GM18951 (cell line): ENCODE results near the gene USP32.

ENCODE experiments used
- POLR2A ChIP-seq: IDR thresholded peaks from 4 replicates; pipeline ENCODE4 v1.6.1; 2011; ENCODE audit warnings: mild to moderate bottlenecking; ENCODE audit not compliant: insufficient read length, insufficient read depth; ENCODE audit errors: extremely low read depth
- in situ Hi-C: fragments of 300-500 bp; cut with MboI; formaldehyde crosslinking; loops from one replicate; pipeline ENCODE4 v1.12.0; 2022; ENCODE audit warnings: low sequenced_read_pairs, mixed read lengths, inconsistent platforms; ENCODE audit not compliant: unreplicated experiment

USP32 gene

GRCh38 chr17:60174035-60174434 is 217.9 kb downstream of the USP32 start:
- in situ Hi-C loops = no loop called here

GRCh38 chr17:60173304-60173819 is 218.6 kb downstream of the USP32 start:
- in situ Hi-C loops = no loop called here
- TF ChIP-seq POLR2A = no peak

More at GRCh38 chr17:60174035-60174434, 217.9 kb downstream of the USP32 start:
- no peak for TF ChIP-seq POLR2A

- in situ Hi-C loops = no loop called here
Measured at GRCh38 chr17:60171753-60172079, 220.2 kb downstream of the USP32 start.

GRCh38 chr17:60170835-60171752 is 220.8 kb downstream of the USP32 start:
- in situ Hi-C loops = no loop called here
- no peak for TF ChIP-seq POLR2A

More at GRCh38 chr17:60171753-60172079, 220.2 kb downstream of the USP32 start:
- no peak for TF ChIP-seq POLR2A

- in situ Hi-C loops = no loop called here
- TF ChIP-seq POLR2A = no peak
Measured at GRCh38 chr17:60169921-60170817, 221.8 kb downstream of the USP32 start.

GRCh38 chr17:60168654-60169053 is 223.3 kb downstream of the USP32 start:
- no peak for TF ChIP-seq POLR2A
- in situ Hi-C loops = no loop called here

GRCh38 chr17:60167065-60167741 is 224.7 kb downstream of the USP32 start:
- no peak for TF ChIP-seq POLR2A
- in situ Hi-C loops = no loop called here

GRCh38 chr17:60165971-60166370 is 226.0 kb downstream of the USP32 start:
- in situ Hi-C loops = no loop called here

GRCh38 chr17:60165223-60165622 is 226.7 kb downstream of the USP32 start:
- no peak for TF ChIP-seq POLR2A
- in situ Hi-C loops = no loop called here

More at GRCh38 chr17:60165971-60166370, 226.0 kb downstream of the USP32 start:
- TF ChIP-seq POLR2A = no peak

- no peak for TF ChIP-seq POLR2A
- in situ Hi-C loops = no loop called here
Measured at GRCh38 chr17:60164697-60165096, 227.2 kb downstream of the USP32 start.

GRCh38 chr17:60164164-60164563 is 227.8 kb downstream of the USP32 start:
- no peak for TF ChIP-seq POLR2A
- in situ Hi-C loops = no loop called here

- in situ Hi-C loops = no loop called here
- TF ChIP-seq POLR2A = no peak
Measured at GRCh38 chr17:60163108-60163784, 228.7 kb downstream of the USP32 start.

GRCh38 chr17:60161598-60162330 is 230.2 kb downstream of the USP32 start:
- no peak for TF ChIP-seq POLR2A
- in situ Hi-C loops = no loop called here
